ENCODE measurements around the gene ADARB1. TPM values are rescaled to one million over a fixed set of nuclear protein-coding genes. Genes with fewer than 3 reads are reported as not detected.
A peak's percentile ranks its signal among the peaks of the same experiment; 100 is the strongest.

The ADARB1 gene
- total and polyA plus RNA-seq, 2 experiments from 2014 or later, result 4.8 to 14.8 TPM

- peak overlapping the region; percentile 63 for H3K4me2 ChIP-seq
- no peaks in the 10 kb centered on the region for H3K27me3 ChIP-seq (ENCODE audit: insufficient read depth)
- H3K27ac Mint-ChIP-seq, result no peak overlapping the region
- TF ChIP-seq STAT1 (IDR thresholded peaks at IDR 0.05; ENCODE audit: unreplicated experiment) (no peak), ZNF331 (CRISPR knock-in tag; IDR thresholded peaks at IDR 0.05; ENCODE audit: low read depth) (no peak), EZH2 (IDR thresholded peaks at IDR 0.05; ENCODE audit: low read depth, unreplicated experiment) (no peak), CTCF (conservative IDR thresholded peaks at IDR 0.05; ENCODE audit: low read depth in 2 of 2) (no peak), JUNB (IDR thresholded peaks at IDR 0.05; ENCODE audit: unreplicated experiment) (no peak), ZNF114 (CRISPR knock-in tag; IDR thresholded peaks at IDR 0.05) (no peak)
- TF ChIP-seq, protein P1, sequence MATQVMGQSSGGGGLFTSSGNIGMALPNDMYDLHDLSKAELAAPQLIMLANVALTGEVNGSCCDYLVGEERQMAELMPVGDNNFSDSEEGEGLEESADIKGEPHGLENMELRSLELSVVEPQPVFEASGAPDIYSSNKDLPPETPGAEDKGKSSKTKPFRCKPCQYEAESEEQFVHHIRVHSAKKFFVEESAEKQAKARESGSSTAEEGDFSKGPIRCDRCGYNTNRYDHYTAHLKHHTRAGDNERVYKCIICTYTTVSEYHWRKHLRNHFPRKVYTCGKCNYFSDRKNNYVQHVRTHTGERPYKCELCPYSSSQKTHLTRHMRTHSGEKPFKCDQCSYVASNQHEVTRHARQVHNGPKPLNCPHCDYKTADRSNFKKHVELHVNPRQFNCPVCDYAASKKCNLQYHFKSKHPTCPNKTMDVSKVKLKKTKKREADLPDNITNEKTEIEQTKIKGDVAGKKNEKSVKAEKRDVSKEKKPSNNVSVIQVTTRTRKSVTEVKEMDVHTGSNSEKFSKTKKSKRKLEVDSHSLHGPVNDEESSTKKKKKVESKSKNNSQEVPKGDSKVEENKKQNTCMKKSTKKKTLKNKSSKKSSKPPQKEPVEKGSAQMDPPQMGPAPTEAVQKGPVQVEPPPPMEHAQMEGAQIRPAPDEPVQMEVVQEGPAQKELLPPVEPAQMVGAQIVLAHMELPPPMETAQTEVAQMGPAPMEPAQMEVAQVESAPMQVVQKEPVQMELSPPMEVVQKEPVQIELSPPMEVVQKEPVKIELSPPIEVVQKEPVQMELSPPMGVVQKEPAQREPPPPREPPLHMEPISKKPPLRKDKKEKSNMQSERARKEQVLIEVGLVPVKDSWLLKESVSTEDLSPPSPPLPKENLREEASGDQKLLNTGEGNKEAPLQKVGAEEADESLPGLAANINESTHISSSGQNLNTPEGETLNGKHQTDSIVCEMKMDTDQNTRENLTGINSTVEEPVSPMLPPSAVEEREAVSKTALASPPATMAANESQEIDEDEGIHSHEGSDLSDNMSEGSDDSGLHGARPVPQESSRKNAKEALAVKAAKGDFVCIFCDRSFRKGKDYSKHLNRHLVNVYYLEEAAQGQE (IDR thresholded peaks at IDR 0.05; ENCODE audit: unreplicated experiment), result no peak
- no peaks in the 10 kb centered on the region; the same call in 2 of the 3 replicates for H3K36me3 Mint-ChIP-seq (ENCODE audit: low read depth)
- peaks cover 26% of the 10 kb centered on the region for H3K4me1 ChIP-seq (ENCODE audit: insufficient read depth)
- H3K9me3 Mint-ChIP-seq, result no peaks in the 10 kb centered on the region
- ATAC-seq, result peak; percentile 65
- no peaks in the 10 kb centered on the region for H4K20me1 ChIP-seq (replicated peaks; ENCODE audit: insufficient read depth)
- H3K4me3 ChIP-seq, result 0 out of 2 replicates have a peak overlapping the region, but pooled peaks have one; percentile 4
- peaks cover 42% of the 10 kb centered on the region for H3K4me1 Mint-ChIP-seq
- H3K36me3 ChIP-seq (ENCODE audit: insufficient read depth), result no peaks in the 10 kb centered on the region
- H2AFZ ChIP-seq, result peak overlapping the region; percentile 75
- no peak overlapping the region for H3K27ac ChIP-seq (ENCODE audit: low read depth)
- H3K9me2 ChIP-seq (ENCODE audit: insufficient read depth), result no peaks in the 10 kb centered on the region
- H3K79me2 ChIP-seq (replicated peaks; ENCODE audit: insufficient read depth), result no peaks in the 10 kb centered on the region
- no peaks in the 10 kb centered on the region for H3F3A ChIP-seq (replicated peaks; ENCODE audit: low read depth)
- peak overlapping the region; percentile 42 for H3K4me3 Mint-ChIP-seq
- DNase-seq (ENCODE audit: low spot score), result peak; percentile 65
- H3K27me3 Mint-ChIP-seq (ENCODE audit: insufficient read depth, low read depth, poor library complexity), result peaks cover 26% of the 10 kb centered on the region
Observed at GRCh38 chr21:45029948-45030681, 44.3 kb upstream of the ADARB1 start.
